NT2/D1 (cell line): ENCODE measurements around the gene EXOSC10.

Experiments
- YY1 ChIP-seq: IDR thresholded peaks from 2 replicates; pipeline ENCODE4 v1.6.1; 2011; ENCODE audit not compliant: insufficient read length, insufficient read depth
- ZNF274 ChIP-seq: IDR thresholded peaks from 2 replicates; pipeline ENCODE4 v1.6.1; 2011; ENCODE audit warnings: mild to moderate bottlenecking, low read depth, low read length

GRCh38 chr1:11030865-11031264, 68.8 kb downstream of the EXOSC10 start:
- TF ChIP-seq YY1 (no peak), ZNF274 (no peak)
